Keratinocyte (primary cell): ENCODE measurements around the gene TRPC4. TPM values are rescaled to one million over a fixed set of nuclear protein-coding genes. Genes with fewer than 3 reads are reported as not detected.

Source experiments
- DNase-seq: peaks from one replicate; pipeline ENCODE4 v3.0.0-alpha.2; 2011; ENCODE audit warnings: low read depth, missing footprints, low spot score
- FAIRE-seq: peaks from 2 replicates; lab custom pipeline; 2011; peaks lifted over from hg19 to GRCh38; lab: Jason Lieb, UNC
- H2AFZ ChIP-seq: 2 replicates; pipeline ENCODE4 v1.6.0; 2012; ENCODE audit warnings: low read length, control low read depth, inconsistent platforms; ENCODE audit not compliant: control insufficient read depth
- H3K27ac ChIP-seq: 2 replicates; pipeline ENCODE4 v1.5.1; 2011; ENCODE audit warnings: low read length; ENCODE audit not compliant: control insufficient read depth, insufficient read depth
- H3K27me3 ChIP-seq: 3 replicates; pipeline ENCODE4 v1.6.0; 2011; ENCODE audit warnings: low read length; ENCODE audit not compliant: control insufficient read depth, insufficient read depth; ENCODE audit errors: extremely low read depth
- H3K36me3 ChIP-seq, 2 experiments: 2 replicates in 1 of 2; 3 replicates in 1 of 2; pipeline ENCODE4 v1.5.1; 2011; ENCODE audit warnings: low read length in 2 of 2, mild to moderate bottlenecking in 1 of 2; ENCODE audit not compliant: control insufficient read depth in 2 of 2, insufficient read depth in 2 of 2; ENCODE audit errors: extremely low read depth in 1 of 2
- H3K4me1 ChIP-seq: 3 replicates; pipeline ENCODE4 v1.5.1; 2011; ENCODE audit warnings: low read length; ENCODE audit not compliant: control insufficient read depth, insufficient read depth; ENCODE audit errors: extremely low read depth
- H3K4me2 ChIP-seq: 3 replicates; pipeline ENCODE4 v1.6.0; 2011; ENCODE audit warnings: low read depth, low read length; ENCODE audit not compliant: control insufficient read depth, insufficient read depth; ENCODE audit errors: extremely low read depth
- H3K4me3 ChIP-seq, 3 experiments: fragments of 200-600 bp in 1 of 3; sonication (generic) in 1 of 3; 2 replicates in 2 of 3; 3 replicates in 1 of 3; pipeline ENCODE4 v1.5.1; 2011 to 2016; ENCODE audit warnings: low read length in 3 of 3, mild to moderate bottlenecking in 3 of 3, control low read depth in 2 of 3, inconsistent platforms in 1 of 3, low read depth in 1 of 3, mixed read lengths in 1 of 3, mixed run types in 1 of 3, moderate library complexity in 1 of 3; ENCODE audit not compliant: control insufficient read depth in 2 of 3, insufficient read depth in 2 of 3; ENCODE audit errors: extremely low read depth in 1 of 3
- H3K79me2 ChIP-seq: 2 replicates; pipeline ENCODE4 v1.6.0; 2012; ENCODE audit warnings: low read length; ENCODE audit not compliant: control insufficient read depth, insufficient read depth
- H3K9ac ChIP-seq: 3 replicates; pipeline ENCODE4 v1.6.0; 2011; ENCODE audit warnings: low read length; ENCODE audit not compliant: control insufficient read depth, insufficient read depth; ENCODE audit errors: extremely low read depth
- H3K9me1 ChIP-seq: 3 replicates; pipeline ENCODE4 v1.6.0; 2011; ENCODE audit warnings: low read length; ENCODE audit not compliant: control insufficient read depth, insufficient read depth; ENCODE audit errors: extremely low read depth
- H3K9me3 ChIP-seq: 2 replicates; pipeline ENCODE4 v1.5.1; 2012; ENCODE audit warnings: low read depth, low read length; ENCODE audit not compliant: control insufficient read depth
- H4K20me1 ChIP-seq: 3 replicates; pipeline ENCODE4 v1.6.0; 2011; ENCODE audit warnings: low read length; ENCODE audit not compliant: control insufficient read depth, insufficient read depth; ENCODE audit errors: extremely low read depth
- EZH2 ChIP-seq: IDR thresholded peaks from one replicate; pipeline ENCODE4 v1.6.1; 2012; ENCODE audit warnings: inconsistent platforms, mild to moderate bottlenecking, low read length, moderate library complexity
- dilution Hi-C: fragments of 300-500 bp; cut with MboI; formaldehyde crosslinking; loops from one replicate; pipeline ENCODE4 v1.7.0; 2020; ENCODE audit warnings: low sequenced_read_pairs; ENCODE audit not compliant: extremely low pct_ligation_motif_present
- polyA plus RNA-seq, 5 experiments: library from polyadenylated mRNA; depleted of rRNA in 3 of 5; stranded (reverse) in 3 of 5; stranded (forward) in 1 of 5; unstranded in 1 of 5; fragments of >200 nt; gene quantifications; 1 replicate in 1 of 5; 2 replicates in 3 of 5; 3 replicates in 1 of 5; pipeline versions ENCODE4 v1.2.1 to v1.2.3, GENCODE V29; 2011 to 2012; ENCODE audit warnings: missing spikeins in 2 of 5, low read depth in 1 of 5, low replicate concordance in 1 of 5
- TF ChIP-seq, protein P1 (sequence below), 3 experiments: IDR thresholded peaks in 1 of 3; conservative IDR thresholded peaks in 1 of 3; optimal IDR thresholded peaks in 1 of 3; 2 replicates in 2 of 3; 3 replicates in 1 of 3; pipeline versions ENCODE3 to v1.5.1; 2011; ENCODE audit warnings: low read length in 3 of 3, mild to moderate bottlenecking in 3 of 3, moderate library complexity in 2 of 3, control low read depth in 1 of 3, inconsistent platforms in 1 of 3; ENCODE audit not compliant: insufficient read depth in 2 of 3; ENCODE audit errors: extremely low read depth in 1 of 3

Gene TRPC4
- polyA plus RNA-seq, 1 donor (not counting 4 experiments of a cell fraction or from before 2014, with no cell fraction given), result not detected

DNA sequence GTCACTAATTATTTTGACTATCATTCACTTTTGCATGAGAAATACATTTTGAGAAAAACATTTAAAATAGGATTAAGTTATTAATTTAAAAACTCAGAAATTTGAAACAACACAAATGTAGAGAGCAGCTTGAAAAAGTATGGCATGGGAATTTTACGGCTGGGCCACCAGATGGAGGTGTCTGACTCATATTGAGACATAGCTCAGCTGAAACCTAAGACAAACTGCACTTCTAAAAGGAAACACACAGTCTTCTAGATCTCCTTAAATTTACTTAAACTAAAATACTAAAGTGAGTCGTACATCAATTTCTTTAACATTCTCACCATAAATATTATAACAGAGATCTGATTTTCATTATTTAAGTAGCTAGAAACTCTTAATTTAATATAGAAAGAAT is 229.1 kb downstream of the TRPC4 start:
- no peaks in the 10 kb centered on the region for H3K36me3 ChIP-seq
- no peak for TF ChIP-seq EZH2
- TF ChIP-seq, protein P1, sequence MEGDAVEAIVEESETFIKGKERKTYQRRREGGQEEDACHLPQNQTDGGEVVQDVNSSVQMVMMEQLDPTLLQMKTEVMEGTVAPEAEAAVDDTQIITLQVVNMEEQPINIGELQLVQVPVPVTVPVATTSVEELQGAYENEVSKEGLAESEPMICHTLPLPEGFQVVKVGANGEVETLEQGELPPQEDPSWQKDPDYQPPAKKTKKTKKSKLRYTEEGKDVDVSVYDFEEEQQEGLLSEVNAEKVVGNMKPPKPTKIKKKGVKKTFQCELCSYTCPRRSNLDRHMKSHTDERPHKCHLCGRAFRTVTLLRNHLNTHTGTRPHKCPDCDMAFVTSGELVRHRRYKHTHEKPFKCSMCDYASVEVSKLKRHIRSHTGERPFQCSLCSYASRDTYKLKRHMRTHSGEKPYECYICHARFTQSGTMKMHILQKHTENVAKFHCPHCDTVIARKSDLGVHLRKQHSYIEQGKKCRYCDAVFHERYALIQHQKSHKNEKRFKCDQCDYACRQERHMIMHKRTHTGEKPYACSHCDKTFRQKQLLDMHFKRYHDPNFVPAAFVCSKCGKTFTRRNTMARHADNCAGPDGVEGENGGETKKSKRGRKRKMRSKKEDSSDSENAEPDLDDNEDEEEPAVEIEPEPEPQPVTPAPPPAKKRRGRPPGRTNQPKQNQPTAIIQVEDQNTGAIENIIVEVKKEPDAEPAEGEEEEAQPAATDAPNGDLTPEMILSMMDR (optimal IDR thresholded peaks at IDR 0.05 in 1 of 3, IDR thresholded peaks at IDR 0.05 in 1 of 3, conservative IDR thresholded peaks at IDR 0.05 in 1 of 3; ENCODE audit: extremely low read depth in 1 of 3, insufficient read depth in 2 of 3, low read length in 3 of 3), result peak; percentile 41 to 61 (median 48)
- FAIRE-seq, result no peak
- H3K4me3 ChIP-seq, result no peak overlapping the region
- DNase-seq, result no peak
- no peaks in the 10 kb centered on the region for H3K79me2 ChIP-seq
- dilution Hi-C loops, result no loop called here
- H3K9me1 ChIP-seq, result no peaks in the 10 kb centered on the region
- H3K9me3 ChIP-seq, result no peaks in the 10 kb centered on the region
- no peaks in the 10 kb centered on the region for H3K4me1 ChIP-seq
- H2AFZ ChIP-seq, result no peak overlapping the region
- no peak overlapping the region for H3K27ac ChIP-seq
- H3K4me2 ChIP-seq, result no peak overlapping the region
- H3K9ac ChIP-seq, result no peak overlapping the region
- no peaks in the 10 kb centered on the region for H3K27me3 ChIP-seq
- no peaks in the 10 kb centered on the region for H4K20me1 ChIP-seq

DNA sequence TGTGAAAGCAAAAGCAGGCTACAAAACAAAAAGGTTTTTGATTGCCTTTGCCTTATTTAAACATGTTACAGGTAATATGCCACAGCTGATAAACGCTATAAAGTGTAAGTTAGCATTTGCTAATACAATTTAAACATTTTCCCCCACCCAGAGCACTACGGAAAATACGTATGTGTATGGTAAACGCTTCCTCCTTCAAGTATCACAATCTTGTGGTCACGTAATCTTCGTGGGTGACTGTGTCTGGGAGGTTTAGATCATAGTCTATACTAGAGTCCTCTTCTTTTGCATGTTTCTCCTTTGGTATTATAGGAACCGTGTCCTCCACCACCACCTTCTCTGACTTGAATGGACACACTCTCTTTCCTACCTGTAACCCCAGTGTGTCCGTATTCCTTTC is 232.9 kb downstream of the TRPC4 start:
- Histone ChIP-seq H3K9me3 (no peaks in the 10 kb centered on the region), H4K20me1 (no peaks in the 10 kb centered on the region), H2AFZ (no peak overlapping the region), H3K27ac (no peak overlapping the region), H3K36me3 (no peaks in the 10 kb centered on the region), H3K9me1 (no peaks in the 10 kb centered on the region), H3K4me3 (no peak overlapping the region), H3K27me3 (no peaks in the 10 kb centered on the region), H3K4me2 (no peak overlapping the region), H3K4me1 (no peaks in the 10 kb centered on the region), H3K9ac (no peak overlapping the region), H3K79me2 (no peaks in the 10 kb centered on the region)
- DNase-seq (no peak), FAIRE-seq (no peak)
- dilution Hi-C loops, result no loop called here
- TF ChIP-seq, protein P1 (optimal IDR thresholded peaks at IDR 0.05 in 1 of 3, IDR thresholded peaks at IDR 0.05 in 1 of 3, conservative IDR thresholded peaks at IDR 0.05 in 1 of 3; ENCODE audit: extremely low read depth in 1 of 3, insufficient read depth in 2 of 3, low read length in 3 of 3), result no peak
- TF ChIP-seq EZH2, result no peak
